Heart left ventricle (tissue), 16 donors: ENCODE measurements around the gene DYNLT4. TPM values are rescaled to one million over a fixed set of nuclear protein-coding genes. Genes with fewer than 3 reads are reported as not detected.

ENCODE experiments used
- ATAC-seq, 4 donors: fragments of 200-7000 bp; cut with Tn5 transposase; one replicate each; pipeline ENCODE4 v1.9.1; 2020 to 2022; ENCODE audit warnings: moderate library complexity in 4 of 4, mild to moderate bottlenecking in 3 of 4, moderate number of reproducible peaks in 1 of 4
- DNase-seq, 5 donors: peaks; one replicate each; pipeline ENCODE4 v3.0.0-alpha.2; 2020
- H3K27ac ChIP-seq, 12 donors: fragments of 200-600 bp; sonication (generic) in 4 of 12; one replicate each; pipeline versions ENCODE4 v1.5.0 to v1.8.0; 2016 to 2022; ENCODE audit warnings: mild to moderate bottlenecking in 2 of 12
- H3K27me3 ChIP-seq, 9 donors: fragments of 200-600 bp; sonication (generic) in 2 of 9; one replicate each; pipeline versions ENCODE4 v1.5.1 to v1.8.0; 2016 to 2022; ENCODE audit warnings: mild to moderate bottlenecking in 3 of 9
- H3K36me3 ChIP-seq, 9 donors: fragments of 200-600 bp; sonication (generic) in 2 of 9; one replicate each; pipeline versions ENCODE4 v1.5.0 to v1.8.0; 2018 to 2022; ENCODE audit warnings: mild to moderate bottlenecking in 2 of 9
- H3K4me1 ChIP-seq, 12 donors: fragments of 200-600 bp; sonication (generic) in 4 of 12; one replicate each; pipeline versions ENCODE4 v1.5.0 to v1.8.0; 2016 to 2022; ENCODE audit warnings: mild to moderate bottlenecking in 3 of 12
- H3K4me3 ChIP-seq, 12 donors: fragments of 200-600 bp; sonication (generic) in 4 of 12; one replicate each; pipeline versions ENCODE4 v1.5.0 to v1.8.0; 2017 to 2022; ENCODE audit warnings: mild to moderate bottlenecking in 9 of 12, moderate library complexity in 4 of 12
- H3K9me3 ChIP-seq, 12 donors: fragments of 200-600 bp; sonication (generic) in 4 of 12; one replicate each; pipeline versions ENCODE4 v1.5.0 to v1.8.0; 2016 to 2022; ENCODE audit warnings: mild to moderate bottlenecking in 1 of 12
- POLR2A ChIP-seq, 2 donors: fragments of 450-650 bp; IDR thresholded peaks; one replicate each; pipeline ENCODE4 v1.6.1; 2017; ENCODE audit warnings: antibody characterized with exemption in 2 of 2, mild to moderate bottlenecking in 2 of 2, moderate library complexity in 2 of 2
- WGBS, 4 donors: extraction: QIAGEN DNeasy Blood & Tissue Kit in 2 of 4; methylation state at CpG; one replicate each; pipeline versions ENCODE4 v1.1.5 to v1.1.7; 2013 to 2018; 5-methylcytosine and 5-hydroxymethylcytosine counted together
- intact Hi-C, 10 donors: fragments of 100-400 bp; cut with DNase I; formaldehyde crosslinking; loops; one replicate each; pipeline versions ENCODE4 v1.11.1 to v1.14.2; 2022
- polyA plus RNA-seq, 2 donors: library from polyadenylated mRNA; stranded (reverse); fragments of 200-250 nt; gene quantifications; one replicate each; pipeline ENCODE4 v1.2.3, GENCODE V29; 2013
- total RNA-seq, 9 donors: library from RNA; depleted of rRNA in 2 of 9; stranded (reverse); fragments of >200 nt in 2 of 9; fragmentation: NEBNext Ultra II Directional in 3 of 9; extraction: Animal tissue kit (Norgen Biotek cat#: 25700) in 3 of 9; gene quantifications; one replicate each; pipeline versions ENCODE4 v1.1.0 to v1.2.4, GENCODE V29; 2016 to 2023
- TF ChIP-seq, protein P1 (sequence below), 12 donors: fragments of 200-600 bp; sonication (generic) in 4 of 12; IDR thresholded peaks; one replicate each; pipeline versions ENCODE4 v1.5.0 to v1.8.0; 2018 to 2022; ENCODE audit warnings: antibody characterized with exemption in 12 of 12, mild to moderate bottlenecking in 5 of 12
- donor health status: ischemic (EF 13 %, LVEDD 7.1; RV severe dilation, severe dysfunction).
- donor health status: healthy with polysubstance abuse.
- donor health status: DM: no; HTN: yes; CAD: no.
- donor health status: DM: no; HTN: no; CAD: no.
- donor health status: ischemic (EF 25% LVEDD 6.9; RV normal size, moderate dysfunction).
- donor health status: ischemic (EF 25% LVEDD 5.7; RV mildly dilated, moderate dysfunction).
- donor health status: healthy.
- donor health status: DM: yes; HTN: yes; CAD: no.
- donor health status: ischemic (EF 35%, LVEDD 5.7; RV mildly dilated, moderate dysfunction).
- donor health status: nonischemic (EF 11% LVEDD 7.7; RV severe dilation, severe dysfunction).
- donor health status: DM: yes; HTN: yes; CAD: no.
- donor health status: PGD.
- donor health status: ischemic (EF 29% LVEDD 5.4; RV normal size, mild dysfunction).
- donor health status: nonischemic (EF 23%, LVEDD 6.1; RV moderate dilation, normal function).

DYNLT4 gene
- total and polyA plus RNA-seq, 11 donors = 0.36 to 1.7 (median 0.82) TPM; not detected in 1

DNA sequence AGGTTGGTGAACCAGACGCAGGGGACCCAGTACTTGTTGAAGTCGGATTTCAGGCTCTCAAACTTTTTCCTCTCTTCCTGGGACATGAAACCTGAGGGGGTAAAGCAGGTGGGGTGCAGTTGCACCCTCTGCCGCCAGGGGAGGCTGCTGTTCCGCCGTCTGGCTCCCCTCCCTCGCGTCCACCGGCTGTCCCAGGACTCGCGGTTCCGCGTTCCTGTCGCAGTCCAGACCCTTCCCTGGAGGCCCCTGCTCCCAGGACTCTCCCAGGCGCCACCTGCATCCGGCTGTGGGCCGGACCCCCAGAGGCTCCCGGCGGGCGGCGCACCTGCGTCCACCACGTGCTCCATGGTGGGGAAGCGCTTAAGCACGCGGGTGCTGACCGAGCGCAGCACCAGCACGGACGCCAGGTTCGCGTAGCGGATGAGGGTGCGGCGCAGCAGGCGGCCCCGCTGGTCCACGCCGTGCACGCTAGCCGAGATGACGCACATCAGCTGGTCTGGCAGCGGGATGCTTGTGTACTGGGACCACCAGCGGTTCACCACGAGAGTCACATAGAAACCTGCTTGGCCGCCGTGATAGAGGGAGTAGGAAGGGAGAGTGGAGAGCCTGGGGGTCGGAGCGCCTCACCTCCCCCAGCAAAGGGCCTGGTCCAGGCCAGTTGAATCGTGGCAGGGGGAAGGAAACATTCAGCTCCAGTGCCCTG, 20.9 kb downstream of the DYNLT4 start:
- ATAC-seq = peak; percentile 56 to 77 (median 71)
- DNase-seq = peak; percentile 64 to 87 (median 68)
- intact Hi-C loops = loop anchor here in 7 of 10 donors (2.0 to 10.0 kb wide), 10 partner anchors 41 to 519 kb away; partner anchors contain the start of genes HECTD3 (in 3 of the 7), UROD (in 3 of the 7), EIF2B3 (in 2 of the 7) and RNU5D-1 (in 2 of the 7)
- Histone ChIP-seq H3K4me1 (peaks cover 0 to 33% (median 25%) of the 10 kb centered on the region in 12 donors), H3K27me3 (no peaks in the 10 kb centered on the region), H3K4me3 (peak overlapping the region; percentile 2 to 63 (median 52)), H3K36me3 (peaks cover 0 to 8% (median 4%) of the 10 kb centered on the region in 9 donors), H3K27ac (peak overlapping the region in 11 of 12 donors; percentile 11 to 68 (median 53)), H3K9me3 (no peaks in the 10 kb centered on the region)
- TF ChIP-seq POLR2A (IDR thresholded peaks at IDR 0.05) = no peak
- TF ChIP-seq, protein P1, sequence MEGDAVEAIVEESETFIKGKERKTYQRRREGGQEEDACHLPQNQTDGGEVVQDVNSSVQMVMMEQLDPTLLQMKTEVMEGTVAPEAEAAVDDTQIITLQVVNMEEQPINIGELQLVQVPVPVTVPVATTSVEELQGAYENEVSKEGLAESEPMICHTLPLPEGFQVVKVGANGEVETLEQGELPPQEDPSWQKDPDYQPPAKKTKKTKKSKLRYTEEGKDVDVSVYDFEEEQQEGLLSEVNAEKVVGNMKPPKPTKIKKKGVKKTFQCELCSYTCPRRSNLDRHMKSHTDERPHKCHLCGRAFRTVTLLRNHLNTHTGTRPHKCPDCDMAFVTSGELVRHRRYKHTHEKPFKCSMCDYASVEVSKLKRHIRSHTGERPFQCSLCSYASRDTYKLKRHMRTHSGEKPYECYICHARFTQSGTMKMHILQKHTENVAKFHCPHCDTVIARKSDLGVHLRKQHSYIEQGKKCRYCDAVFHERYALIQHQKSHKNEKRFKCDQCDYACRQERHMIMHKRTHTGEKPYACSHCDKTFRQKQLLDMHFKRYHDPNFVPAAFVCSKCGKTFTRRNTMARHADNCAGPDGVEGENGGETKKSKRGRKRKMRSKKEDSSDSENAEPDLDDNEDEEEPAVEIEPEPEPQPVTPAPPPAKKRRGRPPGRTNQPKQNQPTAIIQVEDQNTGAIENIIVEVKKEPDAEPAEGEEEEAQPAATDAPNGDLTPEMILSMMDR (IDR thresholded peaks at IDR 0.05) = peak; percentile 93 to 99 (median 98)
- WGBS, 4 donors = 7 to 12% (median 8%) methylated on average over 42 to 49 of the region's 49 CpGs

DNA sequence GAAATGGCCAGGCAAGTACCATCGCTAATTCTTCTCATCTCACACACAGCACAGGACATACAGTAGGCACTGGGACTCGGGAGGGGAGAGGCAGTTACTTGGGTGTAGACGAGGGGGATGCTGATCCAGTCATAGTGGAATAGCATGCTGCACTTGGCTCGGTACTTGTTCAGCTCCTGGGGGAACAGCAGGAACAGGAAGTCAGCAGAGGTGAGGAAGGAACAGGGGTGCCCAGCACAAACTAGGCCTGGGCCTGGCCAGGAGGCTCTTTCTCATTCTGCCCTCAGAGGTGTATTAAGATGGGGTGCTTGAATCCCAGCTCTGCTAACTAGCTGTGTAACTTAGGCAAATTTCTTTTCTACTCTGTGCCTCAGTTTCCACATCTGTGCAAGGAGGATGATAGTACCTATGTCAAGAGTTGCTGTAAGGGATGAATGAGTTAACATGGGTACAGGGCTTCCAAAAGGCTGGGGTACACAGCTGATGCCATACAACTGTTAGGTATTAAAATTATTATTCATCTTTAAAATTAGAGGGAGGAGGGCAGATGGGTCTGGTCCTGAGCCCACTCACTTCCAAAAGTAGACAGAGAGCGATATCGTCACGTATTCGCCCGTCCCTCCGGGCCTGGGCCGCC, 21.5 kb downstream of the DYNLT4 start:
- peak overlapping the region; percentile 2 to 63 (median 52) for H3K4me3 ChIP-seq
- peaks cover 0 to 33% (median 25%) of the 10 kb centered on the region in 12 donors for H3K4me1 ChIP-seq
- WGBS, 4 donors = 30 to 36% (median 33%) methylated on average over 11 of the region's 11 CpGs
- no peaks in the 10 kb centered on the region for H3K27me3 ChIP-seq
- TF ChIP-seq POLR2A (IDR thresholded peaks at IDR 0.05) = no peak
- TF ChIP-seq, protein P1 (IDR thresholded peaks at IDR 0.05) = no peak
- peak overlapping the region in 11 of 12 donors; percentile 11 to 68 (median 53) for H3K27ac ChIP-seq
- no peaks in the 10 kb centered on the region for H3K9me3 ChIP-seq
- ATAC-seq (no peak), DNase-seq (no peak)
- H3K36me3 ChIP-seq = peaks cover 0 to 15% (median 9%) of the 10 kb centered on the region in 9 donors
- intact Hi-C loops = loop anchor here in 7 of 10 donors (2.0 to 10.0 kb wide), 10 partner anchors 42 to 519 kb away; partner anchors contain the start of genes HECTD3 (in 3 of the 7), UROD (in 3 of the 7), EIF2B3 (in 2 of the 7) and RNU5D-1 (in 2 of the 7)

DNA sequence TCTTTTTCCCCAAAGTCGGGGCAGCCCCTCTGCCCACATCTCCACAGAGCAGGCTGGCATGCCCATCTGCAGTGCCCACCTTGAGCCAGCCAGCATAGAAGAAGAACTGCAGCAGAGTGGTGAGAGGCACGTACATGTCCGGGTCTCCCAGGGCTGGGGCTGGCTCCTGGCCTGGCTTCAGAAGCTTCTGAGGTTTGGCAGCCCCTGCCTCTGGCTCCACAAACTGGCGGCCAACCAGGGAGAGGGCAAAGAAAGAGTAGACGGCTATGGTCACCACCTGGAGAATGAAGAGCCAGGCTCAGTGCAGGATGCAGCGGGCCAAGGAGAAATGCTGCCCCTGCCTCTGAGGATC, 22.1 kb downstream of the DYNLT4 start:
- WGBS, 4 donors = 81 to 90% (median 87%) methylated on average over 6 of the region's 6 CpGs
- Histone ChIP-seq H3K9me3 (no peaks in the 10 kb centered on the region), H3K27me3 (no peaks in the 10 kb centered on the region), H3K4me3 (peak overlapping the region in 2 of 12 donors; percentile 58 to 60), H3K27ac (no peak overlapping the region), H3K36me3 (peaks cover 0 to 21% (median 14%) of the 10 kb centered on the region in 9 donors), H3K4me1 (peaks cover 0 to 33% (median 25%) of the 10 kb centered on the region in 12 donors)
- intact Hi-C loops = loop anchor here in 7 of 10 donors (5.0 to 10.0 kb wide), 9 partner anchors 42 to 520 kb away; partner anchors contain the start of genes HECTD3 (in 3 of the 7), UROD (in 3 of the 7), EIF2B3 (in 2 of the 7) and KIF2C (in 1 of the 7)
- DNase-seq = peak in 1 of 5 donors; percentile 21
- TF ChIP-seq POLR2A (IDR thresholded peaks at IDR 0.05) = no peak
- TF ChIP-seq, protein P1 (IDR thresholded peaks at IDR 0.05) = no peak
- ATAC-seq = no peak
